HG03442 (cell line): Measurements from ENCODE around the gene PRPF38B.
A peak's percentile ranks its signal among the peaks of the same experiment; 100 is the strongest.
"Not testable (repeated sequence)": the region's sequence is repeated elsewhere in the genome, so short reads cannot be mapped to it uniquely, and the experiment has no call there.

Experiments
- ATAC-seq: cut with Tn5 transposase; IDR thresholded peaks from one replicate; pipeline ENCODE4 v1.9.1; 2021; ENCODE audit warnings: mild to moderate bottlenecking, moderate library complexity; ENCODE audit not compliant: unreplicated experiment

Gene PRPF38B, protein sequence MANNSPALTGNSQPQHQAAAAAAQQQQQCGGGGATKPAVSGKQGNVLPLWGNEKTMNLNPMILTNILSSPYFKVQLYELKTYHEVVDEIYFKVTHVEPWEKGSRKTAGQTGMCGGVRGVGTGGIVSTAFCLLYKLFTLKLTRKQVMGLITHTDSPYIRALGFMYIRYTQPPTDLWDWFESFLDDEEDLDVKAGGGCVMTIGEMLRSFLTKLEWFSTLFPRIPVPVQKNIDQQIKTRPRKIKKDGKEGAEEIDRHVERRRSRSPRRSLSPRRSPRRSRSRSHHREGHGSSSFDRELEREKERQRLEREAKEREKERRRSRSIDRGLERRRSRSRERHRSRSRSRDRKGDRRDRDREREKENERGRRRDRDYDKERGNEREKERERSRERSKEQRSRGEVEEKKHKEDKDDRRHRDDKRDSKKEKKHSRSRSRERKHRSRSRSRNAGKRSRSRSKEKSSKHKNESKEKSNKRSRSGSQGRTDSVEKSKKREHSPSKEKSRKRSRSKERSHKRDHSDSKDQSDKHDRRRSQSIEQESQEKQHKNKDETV

DNA sequence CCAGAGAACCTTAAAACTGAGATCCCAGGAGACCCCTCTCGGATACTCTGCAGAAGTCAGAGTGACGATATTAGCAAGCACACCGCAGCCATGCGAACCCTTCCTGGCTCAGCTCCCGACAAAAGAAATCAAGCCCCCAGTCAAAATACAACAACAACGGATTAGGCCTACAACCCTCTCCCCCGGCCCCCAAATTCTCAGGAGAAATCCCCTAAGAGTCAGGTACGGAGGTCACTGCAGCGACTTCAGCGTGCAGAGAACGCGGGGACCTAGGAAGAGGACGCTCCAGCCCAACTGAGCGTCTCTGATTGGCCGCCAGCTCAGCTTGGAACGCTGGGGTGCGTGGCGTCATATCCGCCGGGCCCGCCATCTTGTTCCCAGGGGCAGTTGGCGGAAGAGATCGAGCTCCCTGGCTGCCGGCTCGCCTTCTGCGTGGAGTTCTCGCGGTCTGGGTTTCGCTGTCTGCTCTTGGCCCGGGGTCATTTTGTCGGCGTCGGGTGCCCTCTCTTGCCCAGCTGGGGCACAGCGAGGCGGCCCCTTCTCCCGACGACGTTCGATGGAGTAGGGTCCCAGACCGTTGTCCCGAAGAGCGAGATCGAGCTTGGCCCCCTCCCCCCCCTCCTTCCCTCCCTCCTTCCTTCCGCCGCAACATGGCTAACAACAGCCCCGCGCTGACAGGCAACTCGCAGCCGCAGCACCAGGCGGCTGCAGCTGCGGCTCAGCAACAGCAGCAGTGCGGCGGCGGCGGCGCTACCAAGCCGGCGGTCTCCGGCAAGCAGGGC is at the start of gene PRPF38B:
PRPF38B (plus strand) TSS at position 369 of the 782 bp plus-strand sequence; CDS start at position 651, 282 bp downstream.
- peak; percentile 91 for ATAC-seq

DNA sequence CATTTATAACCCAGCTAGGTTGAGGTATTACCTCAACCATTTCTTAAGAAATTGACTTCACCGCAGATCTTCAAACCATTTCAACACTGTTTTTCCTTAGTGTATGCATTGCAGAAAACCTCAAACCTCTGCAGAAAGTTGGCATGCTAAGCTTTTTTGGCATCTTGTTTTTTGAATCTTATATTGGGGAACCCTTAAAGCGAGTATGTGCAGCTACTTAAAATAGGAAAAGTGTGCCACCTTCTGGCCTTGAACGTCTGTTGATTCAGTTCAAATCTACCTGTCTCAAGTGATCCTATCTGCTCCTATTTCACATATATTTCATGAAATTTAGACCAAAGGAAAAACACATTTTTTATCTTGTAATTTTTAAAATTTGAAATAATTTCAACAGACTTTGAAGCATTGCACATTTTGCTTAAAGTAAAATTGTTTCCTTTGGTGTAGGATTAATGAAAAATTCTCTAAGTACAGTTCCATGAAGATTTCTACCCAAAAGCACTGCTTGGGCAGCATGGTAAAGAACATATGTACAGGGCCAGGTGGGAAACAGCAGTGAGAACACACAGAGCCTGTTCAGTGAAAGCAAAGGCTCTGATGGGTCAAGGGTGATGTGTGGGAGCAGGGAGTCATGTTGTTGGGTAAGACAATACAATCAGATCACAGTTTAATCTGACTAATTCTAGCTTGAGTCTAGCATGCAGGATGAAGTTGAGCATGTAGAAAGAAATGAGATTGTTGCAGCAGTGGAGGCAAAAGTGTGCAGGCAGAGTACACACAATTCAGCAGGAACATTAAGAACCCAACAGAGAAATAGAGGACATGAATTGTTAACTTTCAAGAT is 48.4 kb upstream of the PRPF38B start:
- no peak for ATAC-seq

- ATAC-seq: no peak
These were observed 47.1 kb upstream of the PRPF38B start for GRCh38 chr1:108644984-108645383.

DNA sequence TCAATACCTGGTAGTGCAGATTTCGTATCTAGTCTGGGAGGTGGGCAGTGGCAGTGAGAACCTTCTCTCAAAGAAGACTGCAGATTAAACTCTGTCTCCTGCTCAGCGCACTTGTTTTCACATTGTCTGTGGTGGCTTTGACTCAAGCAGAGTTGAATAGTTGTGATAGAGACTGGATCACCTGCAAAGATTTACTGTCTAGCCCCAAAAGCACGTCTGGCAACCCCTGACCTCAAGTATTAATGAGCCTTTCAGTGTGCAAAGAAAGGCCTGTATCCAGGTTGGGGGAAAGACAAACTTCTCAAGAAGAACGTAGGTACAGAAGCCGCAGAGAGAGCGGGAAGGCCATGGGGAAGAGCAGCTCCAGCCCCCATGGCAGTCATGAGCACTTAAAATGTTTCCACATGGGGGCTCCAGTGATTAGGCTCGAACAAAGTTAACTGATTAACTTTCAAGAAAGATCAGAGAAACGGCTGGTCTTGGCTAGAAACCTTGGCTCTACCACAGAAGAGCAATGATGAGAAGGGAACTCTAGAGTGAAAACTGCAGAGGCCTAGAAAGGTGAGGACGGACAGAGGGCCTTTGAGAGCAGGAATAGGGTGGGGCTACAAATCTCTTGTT is 46.4 kb upstream of the PRPF38B start:
- ATAC-seq: no peak

DNA sequence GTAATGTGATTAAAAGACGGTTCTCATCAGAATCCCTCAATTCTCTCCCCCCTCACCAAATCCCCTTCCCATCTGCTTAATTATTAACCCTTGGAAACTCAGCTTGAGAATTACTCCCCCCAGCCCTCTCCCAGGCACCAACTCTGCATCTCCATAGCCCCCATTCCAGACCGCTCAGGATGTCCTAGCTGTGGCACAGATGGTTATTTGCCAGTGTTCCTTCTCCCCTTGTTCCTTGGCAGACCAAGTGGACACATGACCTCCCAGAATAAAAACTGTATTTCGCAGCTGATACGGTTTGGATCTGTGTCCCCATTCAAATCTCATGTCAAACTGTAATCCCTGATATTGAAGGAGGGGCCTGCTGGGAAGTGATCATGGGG is 45.9 kb upstream of the PRPF38B start:
- ATAC-seq: no peak

DNA sequence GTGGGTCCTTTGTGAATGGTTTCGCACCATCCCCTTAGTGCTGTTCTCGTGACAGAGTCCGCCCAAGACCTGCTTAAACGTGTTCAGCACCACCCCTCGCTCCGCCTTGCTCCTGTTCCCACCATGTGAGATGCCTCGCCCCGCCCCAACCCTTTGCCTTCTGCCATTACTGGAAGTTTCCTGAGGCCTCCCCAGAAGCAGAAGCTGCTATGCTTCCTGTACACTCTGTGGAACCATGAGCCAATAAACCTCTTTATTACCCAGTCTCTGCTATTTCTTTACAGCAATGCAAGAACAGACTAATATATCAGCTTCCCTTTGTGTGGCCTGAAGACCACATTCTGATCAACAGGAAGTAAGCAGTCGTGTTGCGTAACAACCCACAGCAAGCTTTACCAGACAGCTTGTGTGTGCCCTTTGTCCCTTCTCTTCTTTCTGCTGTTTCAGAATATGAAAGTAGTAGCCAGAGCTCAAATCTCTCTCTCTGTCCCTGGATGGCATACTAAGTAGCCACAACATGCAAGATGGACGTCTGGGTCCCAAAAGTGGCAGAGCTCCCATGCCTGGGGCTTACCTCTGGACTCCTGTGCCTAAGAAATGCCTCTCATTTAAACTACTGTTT is 45.4 kb upstream of the PRPF38B start:
- ATAC-seq: peak; percentile 73

DNA sequence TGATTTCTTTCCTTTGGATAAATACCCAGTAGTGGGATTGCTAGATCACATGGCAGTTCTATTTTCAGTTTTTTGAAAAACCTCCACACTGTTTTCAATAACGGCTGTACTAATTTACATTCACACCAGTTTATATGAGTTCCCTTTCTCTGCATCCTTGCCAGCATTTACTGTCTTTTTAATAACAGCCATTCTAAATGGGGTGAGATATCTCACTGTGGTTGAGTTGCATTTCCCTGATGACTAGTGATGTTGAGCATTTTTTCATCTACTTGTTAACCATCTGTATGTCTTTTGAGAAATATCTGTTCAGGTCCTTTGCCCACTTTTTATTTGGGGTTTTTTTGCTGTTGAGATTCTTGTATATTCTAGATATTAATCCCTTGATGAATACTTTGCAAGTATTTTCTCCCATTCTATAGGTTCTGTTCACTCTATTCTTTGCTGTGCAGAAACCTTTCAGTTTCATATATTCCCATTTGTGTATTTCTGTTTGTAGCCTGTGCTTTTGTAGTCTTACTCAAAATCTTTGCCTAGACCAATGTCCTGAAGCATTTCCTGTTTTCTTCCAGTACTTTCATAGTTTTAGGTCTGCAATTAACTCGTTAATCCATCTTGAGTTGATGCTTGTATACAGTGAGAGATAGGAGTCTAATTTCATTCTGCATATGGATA is 38.5 kb upstream of the PRPF38B start:
- ATAC-seq: no peak

GRCh38 chr1:108657356-108658080 is 34.6 kb upstream of the PRPF38B start:
- no peak for ATAC-seq

- ATAC-seq: peak; percentile 84
These were observed 31.0 kb upstream of the PRPF38B start, which contains the start of gene HENMT1 for GRCh38 chr1:108661030-108661609. Gene HENMT1, minus strand, starts transcription at chr1:108661093. Its CDS starts 1,209 bp downstream, at chr1:108659884.

- no peak for ATAC-seq
These were observed 29.0 kb upstream of the PRPF38B start for GRCh38 chr1:108663074-108663473.

DNA sequence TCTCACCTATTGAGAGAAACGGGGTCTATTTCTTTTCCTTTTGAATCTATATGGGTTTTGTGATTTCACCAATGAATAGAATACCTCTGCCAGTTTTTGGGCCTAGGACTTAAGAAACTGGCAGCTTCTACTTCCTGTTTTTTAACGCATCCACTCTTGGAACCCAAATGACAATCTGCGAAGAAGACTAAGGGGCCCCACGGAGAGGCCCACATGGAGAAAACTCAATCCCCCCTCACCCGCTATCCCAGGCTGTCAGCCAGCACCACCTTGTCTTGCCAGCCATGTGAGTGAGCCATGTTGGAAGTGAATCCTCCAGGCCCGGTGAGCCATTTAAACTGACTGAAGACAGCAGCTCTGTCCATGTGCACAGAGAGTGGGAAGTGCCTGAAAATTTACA is 27.6 kb upstream of the PRPF38B start:
- no peak for ATAC-seq

DNA sequence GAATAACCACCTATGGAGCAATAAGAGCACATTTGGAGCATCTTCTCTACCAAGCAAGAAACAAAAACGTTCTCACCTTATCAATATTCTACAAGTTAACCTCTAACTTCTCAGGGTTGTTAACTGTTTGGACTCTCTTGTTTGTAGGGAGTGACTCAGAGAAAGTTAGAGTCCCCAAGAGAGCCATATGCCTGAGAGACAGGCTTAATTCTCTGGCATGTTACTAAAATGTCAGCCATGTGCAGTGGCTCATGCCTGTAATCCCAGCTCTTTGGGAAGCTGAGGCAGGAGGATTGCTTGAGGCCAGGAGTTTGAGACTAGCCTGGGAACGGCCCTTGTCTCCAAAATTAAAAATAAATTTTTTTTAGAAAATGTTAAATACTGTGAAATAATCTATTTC is 27.0 kb upstream of the PRPF38B start:
- ATAC-seq: no peak

GRCh38 chr1:108665771-108666170 is 26.3 kb upstream of the PRPF38B start:
- no peak for ATAC-seq

DNA sequence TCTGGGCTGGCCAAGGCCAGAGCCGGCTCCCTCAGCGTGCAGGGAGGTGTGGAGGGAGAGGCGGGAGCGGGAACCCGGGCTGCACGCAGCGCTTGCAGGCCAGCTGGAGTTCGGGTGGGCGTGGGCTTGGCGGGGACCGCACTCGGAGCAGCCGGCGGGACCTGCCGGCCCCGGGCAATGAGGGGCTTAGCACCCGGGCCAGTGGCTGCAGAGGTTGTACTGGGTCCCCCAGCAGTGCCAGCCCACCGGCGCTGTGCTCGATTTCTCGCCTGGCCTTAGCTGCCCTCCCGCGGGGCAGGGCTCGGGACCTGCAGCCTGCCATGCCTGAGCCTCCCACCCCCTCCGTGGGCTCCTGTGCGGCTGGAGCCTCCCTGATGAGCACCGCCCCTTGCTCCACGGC is 24.7 kb upstream of the PRPF38B start:
- not testable (repeated sequence) for ATAC-seq

GRCh38 chr1:108668777-108669176 is 23.3 kb upstream of the PRPF38B start:
- ATAC-seq: no peak

DNA sequence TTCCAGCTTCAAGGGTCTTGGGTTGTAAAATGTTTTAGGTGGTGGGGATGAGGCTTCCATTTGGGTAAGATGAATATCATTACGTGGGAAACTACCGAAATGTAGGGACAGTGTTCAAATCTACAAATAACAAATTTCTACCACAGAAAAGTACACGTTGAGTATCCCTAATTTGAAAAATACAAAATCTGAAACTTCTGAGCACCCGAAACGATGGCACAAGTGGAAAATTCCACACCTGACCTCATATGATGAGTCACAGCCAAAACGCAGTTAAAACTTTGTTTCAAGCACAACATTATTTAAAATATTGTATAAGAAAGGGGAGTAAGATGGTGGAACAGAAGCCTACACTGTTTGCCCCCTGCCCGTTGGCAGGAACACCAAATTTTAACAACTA is 22.4 kb upstream of the PRPF38B start:
- ATAC-seq: no peak

- ATAC-seq: no peak
These were observed 21.9 kb upstream of the PRPF38B start for GRCh38 chr1:108670131-108670773.

GRCh38 chr1:108671143-108671542 is 21.0 kb upstream of the PRPF38B start:
- no peak for ATAC-seq
